ENCODE results near the gene PALLD.

The PALLD gene

DNA sequence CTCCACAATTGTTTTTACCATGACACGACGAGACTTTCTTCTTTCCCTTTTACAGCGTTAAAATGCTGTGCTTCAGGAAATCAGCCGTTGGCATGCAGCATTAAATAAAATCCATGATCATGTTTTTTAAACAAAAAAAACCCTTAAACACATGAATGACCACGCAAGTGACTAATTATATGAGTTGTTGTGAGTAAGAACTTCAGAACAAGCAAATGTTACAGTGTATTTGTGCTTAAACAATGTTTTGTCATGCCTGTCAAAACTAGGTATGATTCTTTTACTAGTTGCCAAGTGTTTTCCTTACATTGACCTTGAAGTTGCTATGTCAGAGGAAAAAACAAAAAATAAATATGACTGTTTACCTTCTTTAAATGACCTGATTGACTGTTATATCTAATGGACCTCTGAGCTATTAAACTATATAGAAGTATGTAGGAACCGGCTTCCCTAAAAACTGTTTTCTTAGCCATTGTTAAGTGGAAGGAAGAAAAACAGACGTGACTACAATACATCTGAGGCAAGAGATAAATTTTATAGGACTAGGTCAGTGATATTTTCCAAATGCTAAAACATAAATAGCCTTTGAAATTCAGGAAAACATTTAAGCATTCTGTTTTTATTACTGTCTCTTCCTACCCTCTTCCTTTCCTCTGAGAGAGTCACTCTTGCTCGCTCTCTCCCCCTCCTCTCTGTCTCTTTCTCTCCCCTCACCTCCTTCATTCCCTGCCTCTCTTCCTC lies 197.1 kb downstream of the PALLD start:
- H3K79me2 ChIP-seq (ENCODE audit: insufficient read depth, low read length), result no peaks in the 10 kb centered on the region
- H3K27ac ChIP-seq (ENCODE audit: low read depth, low read length, poor library complexity, severe bottlenecking), result no peak overlapping the region
- no peaks in the 10 kb centered on the region for H3K9me2 ChIP-seq (ENCODE audit: low read depth, low read length)
- H2AFZ ChIP-seq (ENCODE audit: low read length), result no peak overlapping the region
- H3K4me3 ChIP-seq (ENCODE audit: low read depth, low read length, poor library complexity, severe bottlenecking), result no peak overlapping the region
- no peaks in the 10 kb centered on the region for H3K36me3 ChIP-seq (ENCODE audit: insufficient read depth, low read length)
- H3K27me3 ChIP-seq (ENCODE audit: insufficient read depth, low read length), result no peaks in the 10 kb centered on the region
- no peaks in the 10 kb centered on the region for H3K4me1 ChIP-seq (ENCODE audit: insufficient read depth, low read length, severe bottlenecking)
- H3F3A ChIP-seq (ENCODE audit: insufficient read depth, low read length), result no peaks in the 10 kb centered on the region
- no peak overlapping the region for H3K4me2 ChIP-seq (ENCODE audit: low read length)
- no peaks in the 10 kb centered on the region for H4K20me1 ChIP-seq (ENCODE audit: insufficient read depth, low read length)
- H3K9ac ChIP-seq (ENCODE audit: low read length), result no peak overlapping the region
- TF ChIP-seq EZH2 (IDR thresholded peaks at IDR 0.05; ENCODE audit: borderline replicate concordance, low read length), result no peak
- TF ChIP-seq, protein P1, sequence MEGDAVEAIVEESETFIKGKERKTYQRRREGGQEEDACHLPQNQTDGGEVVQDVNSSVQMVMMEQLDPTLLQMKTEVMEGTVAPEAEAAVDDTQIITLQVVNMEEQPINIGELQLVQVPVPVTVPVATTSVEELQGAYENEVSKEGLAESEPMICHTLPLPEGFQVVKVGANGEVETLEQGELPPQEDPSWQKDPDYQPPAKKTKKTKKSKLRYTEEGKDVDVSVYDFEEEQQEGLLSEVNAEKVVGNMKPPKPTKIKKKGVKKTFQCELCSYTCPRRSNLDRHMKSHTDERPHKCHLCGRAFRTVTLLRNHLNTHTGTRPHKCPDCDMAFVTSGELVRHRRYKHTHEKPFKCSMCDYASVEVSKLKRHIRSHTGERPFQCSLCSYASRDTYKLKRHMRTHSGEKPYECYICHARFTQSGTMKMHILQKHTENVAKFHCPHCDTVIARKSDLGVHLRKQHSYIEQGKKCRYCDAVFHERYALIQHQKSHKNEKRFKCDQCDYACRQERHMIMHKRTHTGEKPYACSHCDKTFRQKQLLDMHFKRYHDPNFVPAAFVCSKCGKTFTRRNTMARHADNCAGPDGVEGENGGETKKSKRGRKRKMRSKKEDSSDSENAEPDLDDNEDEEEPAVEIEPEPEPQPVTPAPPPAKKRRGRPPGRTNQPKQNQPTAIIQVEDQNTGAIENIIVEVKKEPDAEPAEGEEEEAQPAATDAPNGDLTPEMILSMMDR (IDR thresholded peaks at IDR 0.05; ENCODE audit: low read length), result no peak
- no peaks in the 10 kb centered on the region for H3K9me3 ChIP-seq (ENCODE audit: low read length)

DNA sequence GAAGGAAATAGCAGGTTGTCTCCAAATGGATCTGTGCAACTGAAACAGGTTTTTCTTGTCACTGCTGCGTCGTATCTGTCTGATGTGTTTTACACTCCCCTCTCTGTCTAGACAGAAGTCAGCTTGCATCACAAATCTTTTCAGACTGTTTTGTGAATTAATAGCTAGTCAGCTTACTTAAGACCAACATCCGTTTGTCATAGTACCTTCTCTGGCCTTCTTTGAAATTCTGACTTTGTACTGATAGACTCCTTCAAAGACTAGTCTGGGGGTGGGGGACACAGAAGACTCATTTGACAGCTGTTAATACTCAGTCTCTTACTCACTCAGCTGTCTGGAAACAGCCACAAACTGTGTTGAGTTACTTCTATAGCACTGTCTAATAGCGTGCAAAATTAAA lies 197.8 kb downstream of the PALLD start:
- Histone ChIP-seq H3K4me2 (ENCODE audit: low read length) (no peak overlapping the region), H2AFZ (ENCODE audit: low read length) (no peak overlapping the region), H3K4me3 (ENCODE audit: low read depth, low read length, poor library complexity, severe bottlenecking) (no peak overlapping the region), H3K79me2 (ENCODE audit: insufficient read depth, low read length) (no peaks in the 10 kb centered on the region), H3K9me3 (ENCODE audit: low read length) (no peaks in the 10 kb centered on the region), H3K36me3 (ENCODE audit: insufficient read depth, low read length) (no peaks in the 10 kb centered on the region), H3K27me3 (ENCODE audit: insufficient read depth, low read length) (no peaks in the 10 kb centered on the region), H4K20me1 (ENCODE audit: insufficient read depth, low read length) (no peaks in the 10 kb centered on the region), H3K9ac (ENCODE audit: low read length) (no peak overlapping the region), H3K4me1 (ENCODE audit: insufficient read depth, low read length, severe bottlenecking) (no peaks in the 10 kb centered on the region), H3K27ac (ENCODE audit: low read depth, low read length, poor library complexity, severe bottlenecking) (no peak overlapping the region), H3F3A (ENCODE audit: insufficient read depth, low read length) (no peaks in the 10 kb centered on the region), H3K9me2 (ENCODE audit: low read depth, low read length) (no peaks in the 10 kb centered on the region)
- TF ChIP-seq, protein P1 (IDR thresholded peaks at IDR 0.05; ENCODE audit: low read length), result no peak
- TF ChIP-seq EZH2 (IDR thresholded peaks at IDR 0.05; ENCODE audit: borderline replicate concordance, low read length), result no peak

DNA sequence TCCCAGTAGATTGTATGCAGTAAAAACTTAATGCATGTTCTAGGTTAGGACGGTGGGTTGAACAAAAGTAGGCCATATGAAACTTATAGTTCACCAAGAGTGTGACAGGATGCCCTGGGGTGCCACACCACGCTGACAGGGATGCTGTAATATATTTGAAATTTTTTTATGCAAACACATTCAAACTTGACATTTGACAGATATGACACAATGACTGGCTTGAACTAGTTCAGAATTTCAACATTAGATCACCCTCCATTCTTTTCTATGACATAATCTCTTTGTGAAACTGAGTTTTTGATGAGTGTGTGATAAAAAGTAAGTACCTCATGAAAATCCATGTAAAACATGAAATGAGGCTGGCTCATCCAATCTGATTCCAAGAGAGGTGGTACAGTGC lies 198.4 kb downstream of the PALLD start:
- Histone ChIP-seq H3K79me2 (ENCODE audit: insufficient read depth, low read length) (no peaks in the 10 kb centered on the region), H3K9ac (ENCODE audit: low read length) (no peak overlapping the region), H3K27ac (ENCODE audit: low read depth, low read length, poor library complexity, severe bottlenecking) (no peak overlapping the region), H3K4me3 (ENCODE audit: low read depth, low read length, poor library complexity, severe bottlenecking) (no peak overlapping the region), H3K4me1 (ENCODE audit: insufficient read depth, low read length, severe bottlenecking) (no peaks in the 10 kb centered on the region), H2AFZ (ENCODE audit: low read length) (no peak overlapping the region), H3F3A (ENCODE audit: insufficient read depth, low read length) (no peaks in the 10 kb centered on the region), H4K20me1 (ENCODE audit: insufficient read depth, low read length) (no peaks in the 10 kb centered on the region), H3K9me2 (ENCODE audit: low read depth, low read length) (no peaks in the 10 kb centered on the region), H3K27me3 (ENCODE audit: insufficient read depth, low read length) (no peaks in the 10 kb centered on the region), H3K9me3 (ENCODE audit: low read length) (no peaks in the 10 kb centered on the region), H3K36me3 (ENCODE audit: insufficient read depth, low read length) (no peaks in the 10 kb centered on the region), H3K4me2 (ENCODE audit: low read length) (no peak overlapping the region)
- TF ChIP-seq EZH2 (IDR thresholded peaks at IDR 0.05; ENCODE audit: borderline replicate concordance, low read length), result no peak
- TF ChIP-seq, protein P1 (IDR thresholded peaks at IDR 0.05; ENCODE audit: low read length), result no peak
